ENCODE results near the gene CHIA.
A peak's percentile ranks its signal among the peaks of the same experiment; 100 is the strongest.

CHIA gene

DNA sequence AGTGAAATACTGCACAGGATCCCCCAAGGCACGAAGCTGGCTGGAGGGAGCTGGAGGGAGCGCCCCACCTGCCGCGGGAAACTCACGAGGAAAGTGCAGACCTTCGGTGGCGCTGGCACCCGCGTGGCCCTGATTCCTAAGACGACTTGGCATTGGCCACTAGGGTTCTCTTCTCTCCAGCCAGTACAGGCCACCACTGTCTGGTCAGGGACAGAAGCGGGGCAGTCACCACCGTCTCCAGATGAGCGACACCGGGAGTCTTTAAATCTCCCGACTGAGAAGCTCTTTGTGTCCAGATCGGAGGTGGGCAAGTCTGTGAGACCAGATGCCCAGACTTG, 19.2 kb upstream of the CHIA start:
- TF ChIP-seq, protein P1, sequence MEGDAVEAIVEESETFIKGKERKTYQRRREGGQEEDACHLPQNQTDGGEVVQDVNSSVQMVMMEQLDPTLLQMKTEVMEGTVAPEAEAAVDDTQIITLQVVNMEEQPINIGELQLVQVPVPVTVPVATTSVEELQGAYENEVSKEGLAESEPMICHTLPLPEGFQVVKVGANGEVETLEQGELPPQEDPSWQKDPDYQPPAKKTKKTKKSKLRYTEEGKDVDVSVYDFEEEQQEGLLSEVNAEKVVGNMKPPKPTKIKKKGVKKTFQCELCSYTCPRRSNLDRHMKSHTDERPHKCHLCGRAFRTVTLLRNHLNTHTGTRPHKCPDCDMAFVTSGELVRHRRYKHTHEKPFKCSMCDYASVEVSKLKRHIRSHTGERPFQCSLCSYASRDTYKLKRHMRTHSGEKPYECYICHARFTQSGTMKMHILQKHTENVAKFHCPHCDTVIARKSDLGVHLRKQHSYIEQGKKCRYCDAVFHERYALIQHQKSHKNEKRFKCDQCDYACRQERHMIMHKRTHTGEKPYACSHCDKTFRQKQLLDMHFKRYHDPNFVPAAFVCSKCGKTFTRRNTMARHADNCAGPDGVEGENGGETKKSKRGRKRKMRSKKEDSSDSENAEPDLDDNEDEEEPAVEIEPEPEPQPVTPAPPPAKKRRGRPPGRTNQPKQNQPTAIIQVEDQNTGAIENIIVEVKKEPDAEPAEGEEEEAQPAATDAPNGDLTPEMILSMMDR (IDR thresholded peaks at IDR 0.05; ENCODE audit: insufficient read depth, low read depth, low read length, missing control alignments), result no peak
- no peak overlapping the region for H3K4me3 ChIP-seq (ENCODE audit: low read depth, low read length)
- DNase-seq (ENCODE audit: low read depth), result no peak

DNA sequence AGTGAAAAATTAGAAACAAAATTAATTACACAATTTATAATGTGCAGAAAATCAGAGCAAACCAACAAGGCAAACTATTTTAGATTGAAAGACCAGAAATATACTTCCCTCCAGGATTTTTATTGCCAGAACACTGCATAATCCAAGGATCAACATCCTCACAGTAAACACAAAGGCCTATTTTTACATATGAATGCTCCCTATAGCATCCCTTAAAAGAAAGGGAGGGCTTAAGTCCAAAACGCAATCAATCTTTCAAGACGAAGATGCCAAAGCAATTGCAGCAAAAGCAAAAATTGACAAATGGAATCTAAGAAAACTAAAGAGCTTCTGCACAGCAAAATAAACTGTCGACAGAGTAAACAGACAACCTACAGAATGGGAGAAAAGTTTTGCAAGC, 18.6 kb upstream of the CHIA start:
- no peak overlapping the region for H3K4me3 ChIP-seq (ENCODE audit: low read depth, low read length)
- TF ChIP-seq, protein P1 (IDR thresholded peaks at IDR 0.05; ENCODE audit: insufficient read depth, low read depth, low read length, missing control alignments), result no peak
- DNase-seq (ENCODE audit: low read depth), result no peak

DNA sequence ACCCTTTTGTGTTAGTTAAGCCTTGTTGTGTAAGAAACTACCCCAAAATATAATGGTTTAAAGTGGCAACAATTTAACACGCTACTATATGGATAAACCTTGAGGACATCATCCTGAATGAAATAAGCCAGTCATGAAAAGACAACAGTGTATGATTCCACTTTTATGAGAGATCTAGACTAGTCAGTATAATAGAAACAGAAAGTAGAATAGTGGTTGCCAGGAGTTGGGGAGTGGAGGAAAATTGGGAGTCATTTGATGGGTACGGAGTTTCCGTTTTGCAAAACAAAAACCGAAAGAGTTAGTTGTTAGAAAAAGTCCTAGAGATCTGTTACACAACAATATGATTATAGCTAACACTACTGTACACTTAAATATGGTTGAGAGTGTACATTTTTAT, 16.0 kb upstream of the CHIA start:
- TF ChIP-seq, protein P1 (IDR thresholded peaks at IDR 0.05; ENCODE audit: insufficient read depth, low read depth, low read length, missing control alignments), result no peak
- H3K4me3 ChIP-seq (ENCODE audit: low read depth, low read length), result peak overlapping the region; percentile 1; the same call in 1 of the 2 replicates
- DNase-seq (ENCODE audit: low read depth), result peak; percentile 60

DNA sequence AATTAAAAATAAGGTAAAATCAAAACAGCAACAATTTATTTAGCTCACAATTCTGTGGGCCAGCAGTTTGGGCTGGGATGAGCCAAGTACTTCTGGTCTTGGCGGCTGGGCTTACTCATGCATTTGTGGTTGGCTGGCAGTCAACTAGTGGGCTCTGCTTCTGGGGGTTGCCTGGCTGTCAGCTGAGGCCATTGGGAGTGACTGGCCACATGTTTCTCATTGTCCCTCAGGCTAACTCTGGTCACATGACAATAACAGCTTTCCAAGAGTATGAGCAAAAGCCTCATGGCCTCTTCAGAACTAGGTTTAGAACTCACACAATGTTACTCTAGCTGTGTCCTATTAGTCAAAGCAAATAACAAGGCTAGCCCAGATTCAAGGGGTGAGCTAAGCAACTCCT, 15.6 kb upstream of the CHIA start:
- H3K4me3 ChIP-seq (ENCODE audit: low read depth, low read length), result peak overlapping the region; percentile 1; the same call in 1 of the 2 replicates
- peak; percentile 59 for DNase-seq (ENCODE audit: low read depth)
- TF ChIP-seq, protein P1 (IDR thresholded peaks at IDR 0.05; ENCODE audit: insufficient read depth, low read depth, low read length, missing control alignments), result no peak

DNA sequence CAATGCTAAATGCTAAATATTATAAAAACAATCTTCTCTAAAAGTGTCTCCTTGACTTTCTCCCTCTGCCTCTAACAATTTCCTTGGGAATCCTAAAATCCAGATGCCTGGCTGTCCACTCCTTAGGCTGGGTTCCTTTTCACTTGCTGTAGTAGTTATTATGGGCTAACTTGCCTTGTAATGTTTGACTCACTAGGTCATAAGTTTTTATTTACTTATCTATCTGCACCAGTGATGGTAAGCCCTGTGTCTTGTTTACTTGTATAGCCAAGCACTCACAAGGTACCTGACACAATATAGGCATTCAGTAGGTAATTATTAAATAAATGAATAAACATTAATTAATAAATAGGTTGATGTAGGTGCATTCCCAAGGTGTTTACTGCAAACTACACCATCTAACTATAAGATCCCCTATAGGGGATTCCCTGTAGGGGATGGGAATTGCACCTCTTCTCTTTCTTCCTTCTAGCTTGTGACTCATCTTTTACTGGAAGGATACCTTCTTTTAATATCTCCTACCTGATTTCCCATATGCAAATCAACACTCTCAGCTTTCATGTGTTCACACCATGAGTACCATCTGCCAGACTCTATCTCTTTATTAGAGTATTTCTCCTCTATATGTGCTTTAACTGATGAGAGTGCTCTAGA, 14.7 kb upstream of the CHIA start:
- TF ChIP-seq, protein P1 (IDR thresholded peaks at IDR 0.05; ENCODE audit: insufficient read depth, low read depth, low read length, missing control alignments), result no peak
- no peak for DNase-seq (ENCODE audit: low read depth)
- H3K4me3 ChIP-seq (ENCODE audit: low read depth, low read length), result no peak overlapping the region

DNA sequence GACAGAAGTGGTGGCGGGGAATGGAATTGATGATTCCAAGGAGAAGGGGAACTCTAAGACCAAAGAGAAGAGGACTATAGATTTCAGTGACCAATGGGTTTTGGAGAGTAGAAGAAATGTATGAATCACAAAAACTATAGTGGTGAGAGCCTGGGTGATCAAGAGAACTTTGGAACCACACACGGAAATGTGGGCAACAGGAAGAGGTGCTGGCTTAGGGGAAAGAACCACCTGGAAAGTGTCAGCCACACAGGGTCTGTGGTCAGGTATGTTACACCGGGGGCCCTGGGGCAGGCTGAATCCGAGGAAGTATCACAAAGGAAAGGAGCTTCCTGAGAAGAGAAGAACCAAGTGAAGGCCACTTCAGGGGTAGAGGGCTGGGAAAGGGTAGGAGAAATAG, 11.5 kb upstream of the CHIA start:
- DNase-seq (ENCODE audit: low read depth), result no peak
- no peak overlapping the region for H3K4me3 ChIP-seq (ENCODE audit: low read depth, low read length)
- TF ChIP-seq, protein P1 (IDR thresholded peaks at IDR 0.05; ENCODE audit: insufficient read depth, low read depth, low read length, missing control alignments), result no peak

DNA sequence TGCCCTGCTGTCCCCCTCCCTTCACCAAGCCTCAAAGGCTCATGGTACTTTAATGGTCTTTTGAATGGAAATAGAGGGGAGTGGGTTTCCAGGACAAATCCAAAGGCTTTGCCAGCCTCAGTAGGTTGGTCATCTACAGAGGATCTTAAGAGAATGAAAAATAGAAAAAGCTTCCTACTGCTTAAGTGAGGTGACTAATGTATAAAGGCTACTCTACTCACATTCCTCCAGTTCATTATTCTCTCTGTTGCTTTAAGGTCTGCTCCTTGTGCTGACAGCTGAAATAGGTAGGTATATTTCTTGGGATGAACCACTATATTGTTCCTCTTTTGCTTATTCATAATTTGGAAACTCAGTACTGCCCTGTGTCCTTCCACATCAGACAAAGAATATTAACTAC, 10.4 kb upstream of the CHIA start:
- no peak for DNase-seq (ENCODE audit: low read depth)
- TF ChIP-seq, protein P1 (IDR thresholded peaks at IDR 0.05; ENCODE audit: insufficient read depth, low read depth, low read length, missing control alignments), result no peak

More for the DNA sequence above, 10.4 kb upstream of the CHIA start:
- H3K4me3 ChIP-seq (ENCODE audit: low read depth, low read length), result no peak overlapping the region

Measured in GM12865 (cell line).